ENCODE data around the gene MX1. TPM values are rescaled to one million over a fixed set of nuclear protein-coding genes. Genes with fewer than 3 reads are reported as not detected.

MX1 gene
- total RNA-seq, 1 donor from 2014 or later, result 16.7 TPM

DNA sequence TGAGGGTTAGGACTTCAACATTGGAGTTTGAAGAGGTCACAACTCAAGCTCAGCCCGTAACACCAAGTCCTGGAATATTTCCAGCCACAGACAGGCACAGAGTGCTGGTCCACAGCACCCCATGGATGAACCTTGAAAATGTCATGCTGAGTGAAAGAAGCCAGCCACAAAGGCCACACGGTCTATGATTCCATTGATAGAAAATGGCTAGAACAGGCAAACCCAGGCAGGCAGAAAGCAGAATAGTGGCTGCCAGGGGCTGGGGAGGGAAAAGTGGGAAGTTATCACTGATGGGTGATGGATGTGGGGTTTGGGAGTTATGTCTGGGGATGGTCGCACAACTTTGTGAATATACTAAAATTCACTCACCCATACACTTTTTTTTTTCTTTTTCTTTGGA, 21.3 kb downstream of the MX1 start:
- Histone ChIP-seq H3K27ac (no peak overlapping the region), H3K9me3 (no peaks in the 10 kb centered on the region), H3K4me1 (no peaks in the 10 kb centered on the region), H3K36me3 (peaks cover 0 to 63% of the 10 kb centered on the region in 2 donors), H3K27me3 (no peaks in the 10 kb centered on the region), H3K4me3 (no peak overlapping the region)
- no peak for DNase-seq (ENCODE audit: extremely low spot score in 2 of 2)
- no peak for TF ChIP-seq POLR2A (IDR thresholded peaks at IDR 0.05)
- TF ChIP-seq POLR2AphosphoS5 (IDR thresholded peaks at IDR 0.05; ENCODE audit: insufficient read depth in 1 of 2, low read depth in 1 of 2), result no peak
- no peak for TF ChIP-seq CTCF (IDR thresholded peaks at IDR 0.05)
- intact Hi-C loops (cut with DNase I), result no loop called here

DNA sequence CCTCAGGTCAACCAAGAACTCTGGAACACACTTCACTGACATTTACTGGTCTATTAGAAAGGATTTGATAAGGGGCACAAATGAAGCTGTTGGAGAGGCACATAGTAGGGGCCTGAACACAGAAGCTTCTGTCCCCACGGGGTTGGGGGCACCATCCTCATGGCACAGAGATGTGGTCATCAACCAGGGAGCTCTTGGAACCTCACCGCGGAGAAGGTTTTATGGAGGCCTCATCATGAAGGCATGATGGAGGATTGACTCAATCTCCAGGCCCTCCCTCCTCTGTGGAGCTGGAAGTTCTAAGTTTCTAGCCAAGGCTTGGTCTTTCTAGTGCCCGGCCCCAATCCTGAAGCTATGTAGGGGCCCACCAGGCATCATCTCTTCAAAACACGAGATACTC, 23.6 kb downstream of the MX1 start:
- Histone ChIP-seq H3K4me3 (no peak overlapping the region), H3K36me3 (peaks cover 0 to 41% of the 10 kb centered on the region in 2 donors), H3K9me3 (no peaks in the 10 kb centered on the region), H3K27ac (no peak overlapping the region), H3K27me3 (no peaks in the 10 kb centered on the region), H3K4me1 (no peaks in the 10 kb centered on the region)
- DNase-seq (ENCODE audit: extremely low spot score in 2 of 2), result no peak
- TF ChIP-seq POLR2AphosphoS5 (IDR thresholded peaks at IDR 0.05; ENCODE audit: insufficient read depth in 1 of 2, low read depth in 1 of 2) (no peak), CTCF (IDR thresholded peaks at IDR 0.05) (no peak)
- intact Hi-C loops (cut with DNase I), result no loop called here

DNA sequence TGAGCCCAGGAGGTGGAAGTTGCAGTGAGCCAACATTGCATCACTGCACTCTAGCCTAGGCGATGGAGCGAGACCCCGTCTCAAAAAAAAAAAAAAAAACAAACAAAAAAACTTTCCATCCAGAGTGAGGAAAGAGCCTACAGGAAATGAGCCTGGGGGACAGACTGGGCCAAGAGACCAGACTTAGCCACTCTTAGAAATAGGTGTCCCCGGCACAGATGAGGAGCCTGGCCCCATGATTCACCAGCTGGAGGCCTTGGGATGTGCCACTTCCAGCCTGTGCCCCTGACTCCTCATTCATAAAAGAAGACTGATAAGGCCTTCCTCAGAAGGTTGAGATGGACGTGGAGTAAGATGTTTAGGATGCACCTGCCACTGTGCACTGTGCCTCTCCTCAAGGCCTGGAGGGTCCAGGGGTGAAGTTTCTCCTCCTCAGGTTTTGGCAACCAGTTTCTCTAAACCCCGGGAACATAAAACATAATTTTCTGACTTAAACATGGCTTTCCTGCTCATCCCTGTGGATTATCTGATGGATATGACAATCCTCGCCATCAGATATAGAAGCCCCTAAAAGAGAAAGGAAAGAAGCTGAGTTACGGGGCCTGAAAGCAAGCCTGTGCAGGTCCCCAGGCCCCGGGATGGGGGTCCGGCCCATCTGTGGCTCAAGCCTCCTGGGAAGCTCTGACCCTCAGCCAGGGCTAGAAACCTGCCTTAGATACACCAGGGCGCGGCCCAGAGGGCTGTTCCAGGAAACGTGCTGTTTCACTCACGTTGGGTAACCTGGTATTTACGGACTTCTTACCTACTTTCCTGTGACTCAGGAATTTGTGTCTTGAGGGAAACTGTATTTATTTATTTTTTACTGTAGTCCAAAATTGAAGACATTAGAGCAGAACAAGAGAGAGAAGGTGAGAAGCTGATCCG, 26.0 kb downstream of the MX1 start:
- H3K36me3 ChIP-seq, result peaks cover 0 to 22% of the 10 kb centered on the region in 2 donors
- TF ChIP-seq POLR2AphosphoS5 (IDR thresholded peaks at IDR 0.05; ENCODE audit: insufficient read depth in 1 of 2, low read depth in 1 of 2) (no peak), POLR2A (IDR thresholded peaks at IDR 0.05) (no peak), CTCF (IDR thresholded peaks at IDR 0.05) (no peak)

DNA sequence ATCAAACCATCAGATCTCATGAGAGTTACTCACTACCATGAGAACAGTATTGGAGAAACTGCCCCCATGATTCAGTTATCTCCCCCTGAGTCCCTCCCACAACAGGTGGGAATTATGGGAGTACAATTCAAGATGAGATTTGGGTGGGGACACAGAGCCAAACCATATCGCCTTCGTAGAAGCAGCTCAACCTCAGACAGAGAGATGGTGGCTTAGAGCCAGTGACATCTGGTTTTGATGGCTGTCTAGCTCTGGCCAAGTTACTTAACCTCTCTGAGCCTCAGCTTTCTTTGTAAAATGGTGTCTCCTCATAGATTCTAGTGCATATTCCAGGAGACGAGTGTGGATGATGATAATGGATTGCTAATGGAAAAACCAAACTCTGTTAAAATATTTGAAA, 27.2 kb downstream of the MX1 start:
- Histone ChIP-seq H3K27me3 (no peaks in the 10 kb centered on the region), H3K4me1 (no peaks in the 10 kb centered on the region), H3K36me3 (peaks cover 0 to 18% of the 10 kb centered on the region in 2 donors), H3K4me3 (no peak overlapping the region), H3K9me3 (no peaks in the 10 kb centered on the region), H3K27ac (no peak overlapping the region)
- no peak for DNase-seq (ENCODE audit: extremely low spot score in 2 of 2)
- intact Hi-C loops (cut with DNase I), result no loop called here
- TF ChIP-seq POLR2A (IDR thresholded peaks at IDR 0.05) (no peak), POLR2AphosphoS5 (IDR thresholded peaks at IDR 0.05; ENCODE audit: insufficient read depth in 1 of 2, low read depth in 1 of 2) (no peak), CTCF (IDR thresholded peaks at IDR 0.05) (no peak)

More for the DNA sequence above, 26.0 kb downstream of the MX1 start:
- no peak for DNase-seq (ENCODE audit: extremely low spot score in 2 of 2)
- H3K9me3 ChIP-seq, result no peaks in the 10 kb centered on the region
- intact Hi-C loops (cut with DNase I), result no loop called here
- H3K27me3 ChIP-seq, result no peaks in the 10 kb centered on the region
- no peaks in the 10 kb centered on the region for H3K4me1 ChIP-seq
- H3K27ac ChIP-seq, result no peak overlapping the region
- no peak overlapping the region for H3K4me3 ChIP-seq

GRCh38 chr21:41453761-41454160, 27.7 kb downstream of the MX1 start:
- TF ChIP-seq CTCF (IDR thresholded peaks at IDR 0.05) (no peak), POLR2A (IDR thresholded peaks at IDR 0.05) (no peak), POLR2AphosphoS5 (IDR thresholded peaks at IDR 0.05; ENCODE audit: insufficient read depth in 1 of 2, low read depth in 1 of 2) (no peak)
- intact Hi-C loops (cut with DNase I), result no loop called here
- H3K4me3 ChIP-seq, result no peak overlapping the region
- no peak for DNase-seq (ENCODE audit: extremely low spot score in 2 of 2)
- H3K36me3 ChIP-seq, result peaks cover 0 to 23% of the 10 kb centered on the region in 2 donors
- no peaks in the 10 kb centered on the region for H3K27me3 ChIP-seq
- no peaks in the 10 kb centered on the region for H3K9me3 ChIP-seq
- H3K4me1 ChIP-seq, result no peaks in the 10 kb centered on the region
- no peak overlapping the region for H3K27ac ChIP-seq
